Keratinocyte (primary cell): Measurements from ENCODE around the gene CMTM8. TPM values are rescaled to one million over a fixed set of nuclear protein-coding genes. Genes with fewer than 3 reads are reported as not detected.

Experiments used
- DNase-seq: peaks from one replicate; pipeline ENCODE4 v3.0.0-alpha.2; 2011; ENCODE audit warnings: low read depth, missing footprints, low spot score
- FAIRE-seq: peaks from 2 replicates; lab custom pipeline; 2011; peaks lifted over from hg19 to GRCh38; lab: Jason Lieb, UNC
- H2AFZ ChIP-seq: 2 replicates; pipeline ENCODE4 v1.6.0; 2012; ENCODE audit warnings: low read length, control low read depth, inconsistent platforms; ENCODE audit not compliant: control insufficient read depth
- H3K27ac ChIP-seq: 2 replicates; pipeline ENCODE4 v1.5.1; 2011; ENCODE audit warnings: low read length; ENCODE audit not compliant: control insufficient read depth, insufficient read depth
- H3K27me3 ChIP-seq: 3 replicates; pipeline ENCODE4 v1.6.0; 2011; ENCODE audit warnings: low read length; ENCODE audit not compliant: control insufficient read depth, insufficient read depth; ENCODE audit errors: extremely low read depth
- H3K36me3 ChIP-seq, 2 experiments: 2 replicates in 1 of 2; 3 replicates in 1 of 2; pipeline ENCODE4 v1.5.1; 2011; ENCODE audit warnings: low read length in 2 of 2, mild to moderate bottlenecking in 1 of 2; ENCODE audit not compliant: control insufficient read depth in 2 of 2, insufficient read depth in 2 of 2; ENCODE audit errors: extremely low read depth in 1 of 2
- H3K4me1 ChIP-seq: 3 replicates; pipeline ENCODE4 v1.5.1; 2011; ENCODE audit warnings: low read length; ENCODE audit not compliant: control insufficient read depth, insufficient read depth; ENCODE audit errors: extremely low read depth
- H3K4me2 ChIP-seq: 3 replicates; pipeline ENCODE4 v1.6.0; 2011; ENCODE audit warnings: low read depth, low read length; ENCODE audit not compliant: control insufficient read depth, insufficient read depth; ENCODE audit errors: extremely low read depth
- H3K4me3 ChIP-seq, 3 experiments: fragments of 200-600 bp in 1 of 3; sonication (generic) in 1 of 3; 2 replicates in 2 of 3; 3 replicates in 1 of 3; pipeline ENCODE4 v1.5.1; 2011 to 2016; ENCODE audit warnings: low read length in 3 of 3, mild to moderate bottlenecking in 3 of 3, control low read depth in 2 of 3, inconsistent platforms in 1 of 3, low read depth in 1 of 3, mixed read lengths in 1 of 3, mixed run types in 1 of 3, moderate library complexity in 1 of 3; ENCODE audit not compliant: control insufficient read depth in 2 of 3, insufficient read depth in 2 of 3; ENCODE audit errors: extremely low read depth in 1 of 3
- H3K79me2 ChIP-seq: 2 replicates; pipeline ENCODE4 v1.6.0; 2012; ENCODE audit warnings: low read length; ENCODE audit not compliant: control insufficient read depth, insufficient read depth
- H3K9ac ChIP-seq: 3 replicates; pipeline ENCODE4 v1.6.0; 2011; ENCODE audit warnings: low read length; ENCODE audit not compliant: control insufficient read depth, insufficient read depth; ENCODE audit errors: extremely low read depth
- H3K9me1 ChIP-seq: 3 replicates; pipeline ENCODE4 v1.6.0; 2011; ENCODE audit warnings: low read length; ENCODE audit not compliant: control insufficient read depth, insufficient read depth; ENCODE audit errors: extremely low read depth
- H3K9me3 ChIP-seq: 2 replicates; pipeline ENCODE4 v1.5.1; 2012; ENCODE audit warnings: low read depth, low read length; ENCODE audit not compliant: control insufficient read depth
- H4K20me1 ChIP-seq: 3 replicates; pipeline ENCODE4 v1.6.0; 2011; ENCODE audit warnings: low read length; ENCODE audit not compliant: control insufficient read depth, insufficient read depth; ENCODE audit errors: extremely low read depth
- EZH2 ChIP-seq: IDR thresholded peaks from one replicate; pipeline ENCODE4 v1.6.1; 2012; ENCODE audit warnings: inconsistent platforms, mild to moderate bottlenecking, low read length, moderate library complexity
- dilution Hi-C: fragments of 300-500 bp; cut with MboI; formaldehyde crosslinking; loops from one replicate; pipeline ENCODE4 v1.7.0; 2020; ENCODE audit warnings: low sequenced_read_pairs; ENCODE audit not compliant: extremely low pct_ligation_motif_present
- polyA plus RNA-seq, 5 experiments: library from polyadenylated mRNA; depleted of rRNA in 3 of 5; stranded (reverse) in 3 of 5; stranded (forward) in 1 of 5; unstranded in 1 of 5; fragments of >200 nt; gene quantifications; 1 replicate in 1 of 5; 2 replicates in 3 of 5; 3 replicates in 1 of 5; pipeline versions ENCODE4 v1.2.1 to v1.2.3, GENCODE V29; 2011 to 2012; ENCODE audit warnings: missing spikeins in 2 of 5, low read depth in 1 of 5, low replicate concordance in 1 of 5
- TF ChIP-seq, protein P1 (sequence below), 3 experiments: IDR thresholded peaks in 1 of 3; conservative IDR thresholded peaks in 1 of 3; optimal IDR thresholded peaks in 1 of 3; 2 replicates in 2 of 3; 3 replicates in 1 of 3; pipeline versions ENCODE3 to v1.5.1; 2011; ENCODE audit warnings: low read length in 3 of 3, mild to moderate bottlenecking in 3 of 3, moderate library complexity in 2 of 3, control low read depth in 1 of 3, inconsistent platforms in 1 of 3; ENCODE audit not compliant: insufficient read depth in 2 of 3; ENCODE audit errors: extremely low read depth in 1 of 3

CMTM8 gene
- polyA plus RNA-seq, 1 donor (not counting 4 experiments of a cell fraction or from before 2014, with no cell fraction given), result 1.6 TPM

DNA sequence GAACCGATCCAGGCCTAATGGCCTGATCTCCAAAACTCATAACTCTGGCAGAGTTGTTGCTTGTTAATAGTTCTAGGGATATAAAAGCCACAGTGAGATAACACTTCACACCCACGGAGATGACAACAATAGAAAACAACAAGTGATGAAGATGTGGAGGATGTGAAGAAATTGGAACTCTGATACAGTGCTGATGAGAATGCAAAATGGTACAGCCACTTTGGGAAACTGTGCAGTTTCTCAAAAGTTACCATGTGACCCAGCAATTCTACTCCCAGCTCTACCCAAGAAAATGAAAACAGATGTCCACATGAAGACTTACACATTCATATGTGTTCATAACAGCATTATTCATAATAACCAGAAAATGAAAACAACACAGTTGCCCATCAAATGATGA, 157.0 kb downstream of the CMTM8 start:
- no peak overlapping the region for H2AFZ ChIP-seq
- H3K79me2 ChIP-seq, result peaks cover 86% of the 10 kb centered on the region
- no peaks in the 10 kb centered on the region for H3K9me1 ChIP-seq
- no peak overlapping the region for H3K9ac ChIP-seq
- DNase-seq (no peak), FAIRE-seq (no peak)
- no peak overlapping the region for H3K4me3 ChIP-seq
- no peak overlapping the region for H3K27ac ChIP-seq
- H3K4me1 ChIP-seq, result peaks cover 8% of the 10 kb centered on the region
- dilution Hi-C loops, result no loop called here
- H3K9me3 ChIP-seq, result no peaks in the 10 kb centered on the region
- no peaks in the 10 kb centered on the region for H3K36me3 ChIP-seq
- TF ChIP-seq, protein P1, sequence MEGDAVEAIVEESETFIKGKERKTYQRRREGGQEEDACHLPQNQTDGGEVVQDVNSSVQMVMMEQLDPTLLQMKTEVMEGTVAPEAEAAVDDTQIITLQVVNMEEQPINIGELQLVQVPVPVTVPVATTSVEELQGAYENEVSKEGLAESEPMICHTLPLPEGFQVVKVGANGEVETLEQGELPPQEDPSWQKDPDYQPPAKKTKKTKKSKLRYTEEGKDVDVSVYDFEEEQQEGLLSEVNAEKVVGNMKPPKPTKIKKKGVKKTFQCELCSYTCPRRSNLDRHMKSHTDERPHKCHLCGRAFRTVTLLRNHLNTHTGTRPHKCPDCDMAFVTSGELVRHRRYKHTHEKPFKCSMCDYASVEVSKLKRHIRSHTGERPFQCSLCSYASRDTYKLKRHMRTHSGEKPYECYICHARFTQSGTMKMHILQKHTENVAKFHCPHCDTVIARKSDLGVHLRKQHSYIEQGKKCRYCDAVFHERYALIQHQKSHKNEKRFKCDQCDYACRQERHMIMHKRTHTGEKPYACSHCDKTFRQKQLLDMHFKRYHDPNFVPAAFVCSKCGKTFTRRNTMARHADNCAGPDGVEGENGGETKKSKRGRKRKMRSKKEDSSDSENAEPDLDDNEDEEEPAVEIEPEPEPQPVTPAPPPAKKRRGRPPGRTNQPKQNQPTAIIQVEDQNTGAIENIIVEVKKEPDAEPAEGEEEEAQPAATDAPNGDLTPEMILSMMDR (optimal IDR thresholded peaks at IDR 0.05 in 1 of 3, IDR thresholded peaks at IDR 0.05 in 1 of 3, conservative IDR thresholded peaks at IDR 0.05 in 1 of 3; ENCODE audit: extremely low read depth in 1 of 3, insufficient read depth in 2 of 3, low read length in 3 of 3), result no peak
- TF ChIP-seq EZH2, result no peak
- no peak overlapping the region for H3K4me2 ChIP-seq
- no peaks in the 10 kb centered on the region for H3K27me3 ChIP-seq
- H4K20me1 ChIP-seq, result peaks cover 3% of the 10 kb centered on the region

DNA sequence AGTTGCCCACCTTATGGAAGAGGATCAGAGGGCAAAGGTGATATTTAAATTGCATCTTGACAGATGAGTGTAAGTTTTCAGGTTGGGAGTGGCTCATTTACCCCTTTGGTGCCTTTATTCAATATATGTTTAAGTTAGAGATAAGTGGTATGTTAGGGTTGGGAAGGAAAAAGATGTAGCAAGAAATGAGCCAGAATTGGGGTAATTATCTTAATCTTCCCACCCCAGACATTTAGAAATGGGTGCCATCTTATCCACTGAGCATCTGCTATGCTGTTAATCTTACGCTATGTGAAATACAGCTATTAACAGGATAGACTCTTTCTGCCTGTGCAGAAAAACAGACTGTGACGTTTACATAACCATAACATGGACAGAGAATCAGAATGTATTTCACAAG, 159.5 kb downstream of the CMTM8 start:
- no peaks in the 10 kb centered on the region for H3K36me3 ChIP-seq
- H3K9me1 ChIP-seq, result no peaks in the 10 kb centered on the region
- H3K27me3 ChIP-seq, result no peaks in the 10 kb centered on the region
- H3K9ac ChIP-seq, result no peak overlapping the region
- H3K79me2 ChIP-seq, result peaks cover 90% of the 10 kb centered on the region
- H3K27ac ChIP-seq, result no peak overlapping the region
- H3K4me1 ChIP-seq, result peaks cover 21% of the 10 kb centered on the region
- no peak overlapping the region for H3K4me3 ChIP-seq
- DNase-seq (no peak), FAIRE-seq (no peak)
- dilution Hi-C loops, result no loop called here
- H2AFZ ChIP-seq, result no peak overlapping the region
- no peaks in the 10 kb centered on the region for H3K9me3 ChIP-seq
- H4K20me1 ChIP-seq, result peaks cover 3% of the 10 kb centered on the region
- no peak for TF ChIP-seq EZH2
- TF ChIP-seq, protein P1 (optimal IDR thresholded peaks at IDR 0.05 in 1 of 3, IDR thresholded peaks at IDR 0.05 in 1 of 3, conservative IDR thresholded peaks at IDR 0.05 in 1 of 3; ENCODE audit: extremely low read depth in 1 of 3, insufficient read depth in 2 of 3, low read length in 3 of 3), result no peak
- no peak overlapping the region for H3K4me2 ChIP-seq
